ENCODE data around the gene LRRC8E. TPM values are rescaled to one million over a fixed set of nuclear protein-coding genes. Genes with fewer than 3 reads are reported as not detected.

LRRC8E gene
- total RNA-seq, 1 experiment from 2014 or later: 0.77 TPM

DNA sequence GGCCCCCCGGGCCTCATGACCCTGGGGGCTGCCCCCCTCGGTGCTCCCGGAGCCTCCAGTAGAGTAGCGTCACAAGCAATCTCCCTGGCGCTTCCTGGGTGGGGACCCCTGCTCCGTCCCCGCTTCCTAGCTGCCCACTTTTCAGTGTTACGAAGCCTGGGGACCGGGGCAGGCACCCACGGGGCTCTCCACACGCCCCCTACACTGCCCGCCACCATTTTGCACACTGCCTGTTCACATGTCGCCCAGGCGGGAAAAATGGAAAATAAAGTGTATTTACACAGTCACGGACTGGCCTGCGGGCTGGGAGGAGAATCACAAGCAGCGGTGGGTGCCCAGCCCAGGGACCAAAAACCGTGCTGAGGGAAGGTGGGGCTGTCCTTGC lies 23.6 kb upstream of the LRRC8E start:
- Histone ChIP-seq H3K27me3 (replicated peaks; ENCODE audit: insufficient read depth, low read depth, low read length, poor library complexity) (no peaks in the 10 kb centered on the region), H3K27ac (ENCODE audit: low read depth, low read length, poor library complexity, severe bottlenecking) (no peak overlapping the region), H3K4me3 (ENCODE audit: low read depth, low read length, poor library complexity, severe bottlenecking) (no peak overlapping the region), H3K4me1 (ENCODE audit: insufficient read depth, low read length, poor library complexity, severe bottlenecking) (peaks cover 11% of the 10 kb centered on the region), H3K36me3 (ENCODE audit: insufficient read depth, low read length, poor library complexity, severe bottlenecking) (no peaks in the 10 kb centered on the region), H3K9me3 (ENCODE audit: low read depth, low read length, poor library complexity, severe bottlenecking) (no peaks in the 10 kb centered on the region)
- DNase-seq (ENCODE audit: low spot score): no peak
- no peak for TF ChIP-seq EZH2 (IDR thresholded peaks at IDR 0.05; ENCODE audit: borderline replicate concordance, low read depth, low read length, poor library complexity, severe bottlenecking)
- TF ChIP-seq, protein P1, sequence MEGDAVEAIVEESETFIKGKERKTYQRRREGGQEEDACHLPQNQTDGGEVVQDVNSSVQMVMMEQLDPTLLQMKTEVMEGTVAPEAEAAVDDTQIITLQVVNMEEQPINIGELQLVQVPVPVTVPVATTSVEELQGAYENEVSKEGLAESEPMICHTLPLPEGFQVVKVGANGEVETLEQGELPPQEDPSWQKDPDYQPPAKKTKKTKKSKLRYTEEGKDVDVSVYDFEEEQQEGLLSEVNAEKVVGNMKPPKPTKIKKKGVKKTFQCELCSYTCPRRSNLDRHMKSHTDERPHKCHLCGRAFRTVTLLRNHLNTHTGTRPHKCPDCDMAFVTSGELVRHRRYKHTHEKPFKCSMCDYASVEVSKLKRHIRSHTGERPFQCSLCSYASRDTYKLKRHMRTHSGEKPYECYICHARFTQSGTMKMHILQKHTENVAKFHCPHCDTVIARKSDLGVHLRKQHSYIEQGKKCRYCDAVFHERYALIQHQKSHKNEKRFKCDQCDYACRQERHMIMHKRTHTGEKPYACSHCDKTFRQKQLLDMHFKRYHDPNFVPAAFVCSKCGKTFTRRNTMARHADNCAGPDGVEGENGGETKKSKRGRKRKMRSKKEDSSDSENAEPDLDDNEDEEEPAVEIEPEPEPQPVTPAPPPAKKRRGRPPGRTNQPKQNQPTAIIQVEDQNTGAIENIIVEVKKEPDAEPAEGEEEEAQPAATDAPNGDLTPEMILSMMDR (conservative IDR thresholded peaks at IDR 0.05; ENCODE audit: low read depth, low read length): no peak
- ChIA-PET POLR2A (ENCODE audit: low non-redundant PET) (no interaction called here), CTCF (no interaction called here)
- BruUV-seq (replicated peaks): no TSS peak
- intact Hi-C loops (cut with micrococcal nuclease; ENCODE audit: unreplicated experiment): no loop called here

DNA sequence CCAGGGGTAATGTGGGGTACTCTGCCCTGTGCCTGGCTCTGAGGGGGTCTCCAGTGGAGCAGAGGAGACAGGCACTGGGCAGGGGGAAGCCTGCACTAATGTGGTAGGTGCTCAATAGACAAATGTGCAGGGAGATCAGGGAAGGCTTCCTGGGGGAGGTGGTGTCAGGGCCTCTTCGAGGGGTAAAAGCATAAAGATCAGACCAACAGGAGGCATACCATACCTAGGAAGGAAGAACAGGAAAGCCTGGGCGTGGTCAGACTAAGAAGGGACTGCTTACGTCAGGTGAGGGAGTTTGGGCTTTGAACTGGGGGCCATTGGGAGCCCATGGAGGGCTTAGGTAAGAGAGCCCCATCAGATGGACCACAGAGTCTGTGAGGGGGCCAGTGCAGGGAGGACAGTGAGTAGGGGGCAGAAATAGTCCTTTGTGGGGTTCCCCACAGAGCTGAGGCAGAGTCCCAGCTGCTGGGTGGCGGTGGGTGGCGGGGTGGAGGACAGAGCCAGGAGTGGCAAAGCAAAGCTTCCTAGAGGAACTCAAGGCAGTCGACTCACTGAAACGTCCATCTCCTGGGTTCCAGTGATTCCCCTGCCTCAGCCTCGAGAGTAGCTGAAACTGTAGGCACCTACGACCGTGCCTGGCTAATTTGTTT lies 22.9 kb upstream of the LRRC8E start:
- ChIA-PET POLR2A (ENCODE audit: low non-redundant PET) (no interaction called here), CTCF (no interaction called here)
- BruUV-seq (replicated peaks): no TSS peak

DNA sequence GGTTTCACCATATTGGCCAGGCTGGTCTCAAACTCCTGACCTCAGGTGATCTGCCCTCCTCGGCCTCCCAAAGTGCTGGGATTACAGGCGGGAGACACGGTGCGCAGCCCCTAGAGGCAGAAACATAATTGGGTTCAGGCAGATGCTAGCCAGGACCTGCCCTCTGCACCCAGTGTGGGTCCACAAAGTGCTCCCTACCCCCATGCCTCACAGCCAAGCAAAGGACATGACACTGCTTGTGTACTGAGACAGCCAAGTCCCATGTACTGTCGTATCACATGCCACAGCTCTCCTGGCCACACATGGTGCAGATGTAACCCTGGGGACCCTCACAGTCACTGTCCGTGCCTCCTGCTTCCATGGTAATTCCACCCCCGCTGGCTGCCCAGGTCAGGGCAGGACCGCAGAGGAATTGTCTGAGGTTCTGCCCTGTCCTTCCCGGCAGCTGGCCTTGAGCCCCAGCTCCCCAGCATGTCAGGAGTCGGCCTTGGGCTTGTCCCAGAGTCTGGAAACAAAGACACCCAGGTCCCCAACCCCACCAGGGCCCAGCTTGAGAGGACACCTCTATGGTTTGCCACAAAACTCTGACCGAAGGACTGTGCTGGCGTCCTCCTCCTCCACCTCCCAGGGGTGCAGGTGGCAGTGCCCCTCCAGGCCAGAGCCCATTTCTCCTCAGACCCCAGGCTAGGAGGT lies 21.8 kb upstream of the LRRC8E start:
- ChIA-PET CTCF (no interaction called here), POLR2A (ENCODE audit: low non-redundant PET) (no interaction called here)
- no peak for DNase-seq (ENCODE audit: low spot score)
- H3K36me3 ChIP-seq (ENCODE audit: insufficient read depth, low read length, poor library complexity, severe bottlenecking): no peaks in the 10 kb centered on the region
- BruUV-seq (replicated peaks): no TSS peak
- no peak for TF ChIP-seq EZH2 (IDR thresholded peaks at IDR 0.05; ENCODE audit: borderline replicate concordance, low read depth, low read length, poor library complexity, severe bottlenecking)
- TF ChIP-seq, protein P1 (conservative IDR thresholded peaks at IDR 0.05; ENCODE audit: low read depth, low read length): no peak
- H3K4me3 ChIP-seq (ENCODE audit: low read depth, low read length, poor library complexity, severe bottlenecking): no peak overlapping the region
- H3K4me1 ChIP-seq (ENCODE audit: insufficient read depth, low read length, poor library complexity, severe bottlenecking): peaks cover 22% of the 10 kb centered on the region
- no peaks in the 10 kb centered on the region for H3K27me3 ChIP-seq (replicated peaks; ENCODE audit: insufficient read depth, low read depth, low read length, poor library complexity)
- intact Hi-C loops (cut with micrococcal nuclease; ENCODE audit: unreplicated experiment): no loop called here
- H3K27ac ChIP-seq (ENCODE audit: low read depth, low read length, poor library complexity, severe bottlenecking): no peak overlapping the region
- no peaks in the 10 kb centered on the region for H3K9me3 ChIP-seq (ENCODE audit: low read depth, low read length, poor library complexity, severe bottlenecking)

More for the DNA sequence above, 22.9 kb upstream of the LRRC8E start:
- H3K27me3 ChIP-seq (replicated peaks; ENCODE audit: insufficient read depth, low read depth, low read length, poor library complexity): no peaks in the 10 kb centered on the region
- TF ChIP-seq, protein P1 (conservative IDR thresholded peaks at IDR 0.05; ENCODE audit: low read depth, low read length): no peak
- TF ChIP-seq EZH2 (IDR thresholded peaks at IDR 0.05; ENCODE audit: borderline replicate concordance, low read depth, low read length, poor library complexity, severe bottlenecking): no peak
- H3K4me1 ChIP-seq (ENCODE audit: insufficient read depth, low read length, poor library complexity, severe bottlenecking): peaks cover 13% of the 10 kb centered on the region
- H3K36me3 ChIP-seq (ENCODE audit: insufficient read depth, low read length, poor library complexity, severe bottlenecking): no peaks in the 10 kb centered on the region
- intact Hi-C loops (cut with micrococcal nuclease; ENCODE audit: unreplicated experiment): no loop called here
- H3K27ac ChIP-seq (ENCODE audit: low read depth, low read length, poor library complexity, severe bottlenecking): no peak overlapping the region
- no peak for DNase-seq (ENCODE audit: low spot score)
- no peaks in the 10 kb centered on the region for H3K9me3 ChIP-seq (ENCODE audit: low read depth, low read length, poor library complexity, severe bottlenecking)
- H3K4me3 ChIP-seq (ENCODE audit: low read depth, low read length, poor library complexity, severe bottlenecking): no peak overlapping the region

All from A673 (cell line).